Stimulated activated CD4-positive, alpha-beta T cell treated with anti-CD3 and anti-CD28 coated beads, TNF-alpha, amount 100 ng/mL, for 4 hours (primary cell): ENCODE measurements around the gene CHKB.
"Not testable (repeated sequence)": the region's sequence is repeated elsewhere in the genome, so short reads cannot be mapped to it uniquely, and the experiment has no call there.

Experiments used
- DNase-seq, 3 experiments: peaks; one replicate each; pipeline ENCODE4 v3.0.0-alpha.2; 2020; ENCODE audit warnings: low read depth in 3 of 3

The CHKB gene

GRCh38 chr22:50612528-50613221, 30.0 kb upstream of the CHKB start:
- no peak for DNase-seq

DNA sequence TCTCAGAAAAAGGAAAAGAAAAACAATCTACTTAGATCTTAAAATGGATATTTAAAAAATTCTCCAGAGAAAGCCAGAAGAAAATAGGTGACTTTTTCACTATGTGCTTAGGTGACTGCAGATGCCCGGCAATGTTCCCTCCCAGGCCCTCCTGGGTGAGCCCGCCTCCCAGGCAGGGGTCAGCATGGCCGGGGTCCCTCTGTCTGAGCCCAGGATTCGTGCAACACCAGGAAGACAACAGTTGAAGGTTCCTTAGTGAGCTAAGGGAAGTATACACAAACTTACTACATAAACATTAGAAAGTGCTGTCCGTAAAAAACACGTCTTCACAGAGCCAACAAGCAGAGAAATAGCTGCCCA, 29.5 kb upstream of the CHKB start:
- DNase-seq, result no peak

- DNase-seq, result no peak
Observed at GRCh38 chr22:50611341-50612060, 28.9 kb upstream of the CHKB start.

DNA sequence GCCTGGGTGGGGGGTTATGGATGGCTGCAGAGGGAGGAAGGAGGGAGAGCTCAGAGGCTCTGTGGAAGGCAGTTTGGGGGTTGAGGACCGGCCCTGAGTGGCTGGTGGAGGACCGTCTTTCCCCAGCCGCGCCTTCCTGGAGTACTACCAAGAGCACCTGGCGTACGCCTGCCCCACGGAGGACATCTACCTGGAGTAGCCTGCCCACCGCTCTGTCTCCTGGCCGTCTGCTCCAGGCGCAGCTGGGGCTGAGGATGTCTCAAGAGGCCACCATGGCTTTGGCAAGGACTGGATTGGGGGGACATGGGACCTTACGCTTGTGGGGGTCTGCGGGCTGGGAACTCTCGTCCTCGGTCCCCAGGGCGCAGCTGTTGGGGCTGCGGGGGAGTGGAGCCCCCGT, 27.9 kb upstream of the CHKB start:
- no peak for DNase-seq

DNA sequence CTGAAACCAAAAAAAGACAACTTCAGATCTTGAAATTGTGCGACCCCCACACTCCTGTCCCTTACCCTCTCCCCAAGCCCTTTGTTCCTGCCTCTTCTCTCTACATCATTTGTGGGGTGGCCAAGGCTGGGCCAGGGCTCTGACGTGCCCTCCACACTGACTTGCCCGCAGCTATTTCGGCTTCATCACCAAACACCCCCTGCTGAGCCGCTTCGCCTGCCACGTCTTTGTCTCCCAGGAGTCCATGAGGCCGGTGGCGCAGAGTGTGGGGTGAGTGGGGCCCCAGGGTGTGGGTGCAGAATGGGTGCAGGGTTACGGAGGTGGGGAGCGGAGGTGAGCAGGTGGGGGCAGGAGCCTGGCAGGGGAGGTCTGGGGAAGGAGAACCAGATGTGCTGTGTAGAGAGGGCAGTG, 27.4 kb upstream of the CHKB start:
- no peak for DNase-seq

DNA sequence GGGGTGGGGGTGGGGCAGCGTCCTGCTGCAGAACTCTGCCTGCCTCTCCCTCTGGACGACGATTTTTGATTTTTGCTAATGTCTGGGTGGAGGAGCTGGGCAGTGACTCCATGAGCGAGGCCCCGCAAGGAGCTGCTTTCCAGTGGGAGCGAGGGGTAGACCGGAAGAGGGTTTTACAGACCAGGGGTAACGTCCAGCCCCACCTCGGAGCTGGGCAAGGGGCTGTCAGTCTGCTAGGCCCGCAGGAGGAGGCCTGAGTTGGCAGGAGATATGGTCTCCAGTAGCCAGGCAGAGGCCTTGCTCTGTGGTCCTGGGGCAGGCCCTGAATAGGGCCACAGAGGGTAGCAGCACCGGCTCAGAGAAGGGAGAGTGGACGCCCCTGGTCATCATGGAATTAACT, 26.9 kb upstream of the CHKB start:
- no peak for DNase-seq

GRCh38 chr22:50608996-50609395, 26.3 kb upstream of the CHKB start:
- no peak for DNase-seq

- not testable (repeated sequence) for DNase-seq
Observed at GRCh38 chr22:50608058-50608840, 25.6 kb upstream of the CHKB start.

- DNase-seq, result no peak
Observed at GRCh38 chr22:50607659-50608020, 25.0 kb upstream of the CHKB start.

GRCh38 chr22:50606946-50607658, 24.5 kb upstream of the CHKB start:
- no peak for DNase-seq

DNA sequence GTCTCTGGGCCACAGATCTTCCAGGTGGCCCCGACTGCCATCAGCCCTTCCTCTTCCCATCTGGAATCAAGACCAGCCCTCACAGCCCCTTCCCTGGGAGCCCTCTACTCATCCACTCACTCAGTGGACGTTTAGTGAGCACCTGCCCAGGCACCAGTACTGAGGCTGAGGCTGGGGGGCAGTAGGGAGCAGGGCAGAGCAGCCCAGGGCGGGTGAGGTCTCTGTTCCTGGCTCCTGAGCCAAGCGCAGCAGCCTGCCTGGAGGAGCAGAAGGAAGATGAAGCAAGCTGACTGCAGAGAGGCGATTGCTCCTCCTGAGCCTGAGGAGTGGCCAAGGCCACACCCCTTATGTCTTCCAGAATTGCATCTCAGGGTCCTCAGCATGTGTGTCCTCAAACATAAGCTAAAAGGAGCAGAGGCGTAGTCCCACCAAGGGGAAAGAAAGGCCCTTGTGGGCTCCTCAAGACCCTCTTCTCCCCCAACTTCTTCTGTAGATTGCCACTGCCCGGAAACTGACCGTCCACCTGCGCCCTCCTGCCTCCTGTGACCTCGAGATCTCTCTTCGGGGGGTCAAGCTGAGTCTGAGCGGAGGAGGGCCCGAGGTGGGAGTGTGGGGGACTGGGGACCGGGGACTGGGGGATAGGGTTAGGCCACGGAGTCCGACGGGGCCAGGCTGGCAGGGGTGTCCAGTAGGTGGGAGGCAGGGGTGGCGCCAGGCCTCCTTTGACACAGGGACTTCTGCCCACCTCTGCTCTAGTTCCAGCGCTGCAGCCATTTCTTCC, 23.7 kb upstream of the CHKB start:
- no peak for DNase-seq

DNA sequence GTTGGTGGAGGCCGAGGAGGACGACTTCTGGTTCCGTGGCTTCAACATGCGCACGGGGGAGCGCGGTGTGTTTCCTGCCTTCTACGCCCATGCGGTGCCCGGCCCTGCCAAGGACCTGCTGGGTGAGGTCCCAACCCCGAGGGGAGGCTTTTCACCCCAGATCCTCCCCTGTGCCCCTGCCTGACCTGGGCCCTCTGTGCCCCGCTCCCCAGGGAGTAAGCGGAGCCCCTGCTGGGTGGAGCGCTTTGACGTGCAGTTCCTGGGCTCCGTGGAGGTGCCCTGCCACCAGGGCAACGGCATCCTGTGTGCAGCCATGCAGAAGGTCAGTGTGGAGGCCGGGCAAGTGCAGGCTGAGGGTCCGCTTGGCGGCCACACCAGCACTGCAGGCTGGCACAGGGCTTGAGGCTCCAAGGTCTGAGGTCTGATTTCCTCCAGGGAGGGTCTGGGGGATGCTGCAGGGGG, 23.0 kb upstream of the CHKB start:
- no peak for DNase-seq

DNA sequence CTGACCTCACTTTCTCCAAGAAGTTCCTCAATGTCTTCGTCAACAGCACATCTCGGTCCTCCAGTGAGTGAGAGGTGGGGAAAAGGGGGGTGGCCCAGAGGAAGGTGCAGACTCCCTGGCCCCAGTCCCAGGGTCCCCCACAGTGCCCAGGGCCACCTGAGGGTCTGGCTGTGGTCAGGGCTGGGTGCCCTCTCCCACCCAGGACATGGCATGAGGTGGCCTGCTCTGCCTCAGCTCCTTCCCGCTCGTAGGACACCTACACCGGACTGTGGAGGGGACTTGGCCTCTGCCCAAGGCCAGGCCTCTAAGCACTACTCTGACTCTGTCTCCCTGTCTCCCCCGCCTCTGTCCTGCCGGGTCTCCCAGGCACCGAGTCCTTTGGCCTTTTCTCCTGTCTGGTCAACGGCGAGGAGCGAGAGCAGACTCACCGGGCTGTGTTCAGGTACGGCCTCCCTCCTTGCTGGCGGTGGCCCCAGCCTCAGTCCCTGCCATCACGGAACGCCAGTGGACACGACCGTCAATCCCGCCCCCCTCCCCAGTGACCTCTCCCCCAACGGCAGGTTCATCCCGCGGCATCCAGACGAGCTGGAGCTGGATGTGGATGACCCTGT, 22.5 kb upstream of the CHKB start:
- DNase-seq, result no peak

GRCh38 chr22:50604256-50605001, 21.8 kb upstream of the CHKB start:
- DNase-seq, result no peak

GRCh38 chr22:50603511-50604255, 21.0 kb upstream of the CHKB start:
- no peak for DNase-seq

DNA sequence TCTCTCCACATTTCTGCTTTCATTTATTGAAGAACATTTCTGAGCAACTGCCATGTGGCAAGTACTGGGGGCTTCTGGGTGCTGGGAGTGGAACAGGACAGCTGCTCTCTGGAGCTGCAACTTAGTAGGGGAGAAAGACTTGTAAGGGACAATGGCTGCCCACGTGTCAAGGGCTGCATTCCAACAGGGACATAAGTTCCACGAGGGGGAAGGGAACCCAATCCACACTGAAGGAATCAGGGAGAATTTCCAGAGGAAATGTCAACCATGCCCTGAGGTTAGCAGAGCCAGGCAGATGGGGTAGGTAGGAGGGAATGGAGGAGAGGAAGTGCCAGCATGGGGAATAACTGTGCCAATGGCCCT, 19.7 kb upstream of the CHKB start:
- no peak for DNase-seq

DNA sequence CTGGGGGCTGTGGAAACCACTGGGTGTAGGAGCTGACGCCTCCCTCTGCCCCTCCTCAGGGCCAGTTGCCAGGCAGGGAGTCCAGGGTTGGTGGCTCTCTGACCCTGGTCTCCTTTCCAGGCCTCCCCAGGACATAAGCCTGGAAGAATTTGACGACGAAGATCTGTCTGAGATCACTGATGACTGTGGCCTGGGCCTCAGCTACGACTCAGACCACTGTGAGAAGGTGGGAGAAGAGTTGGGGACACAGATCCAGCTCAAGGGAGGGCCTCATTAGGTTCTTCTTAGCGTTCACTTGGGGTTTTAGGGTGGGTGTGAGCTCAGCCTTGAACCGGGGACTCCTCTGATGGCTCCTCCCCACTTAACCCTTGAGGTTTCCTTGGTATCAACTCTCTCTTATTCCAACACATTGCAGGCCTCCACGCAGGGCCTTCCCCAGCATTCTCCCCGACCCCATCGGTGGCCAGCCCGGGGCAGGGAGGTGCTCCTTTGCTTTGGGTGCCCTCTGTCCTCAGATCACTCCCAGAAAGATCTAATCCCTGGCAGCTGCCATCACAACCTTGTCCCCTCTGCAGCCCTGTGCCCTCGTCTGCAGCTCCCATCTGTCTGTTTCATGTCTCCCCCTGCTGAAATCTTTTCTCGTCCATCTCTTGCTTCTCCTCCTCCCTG, 19.2 kb upstream of the CHKB start:
- no peak for DNase-seq

DNA sequence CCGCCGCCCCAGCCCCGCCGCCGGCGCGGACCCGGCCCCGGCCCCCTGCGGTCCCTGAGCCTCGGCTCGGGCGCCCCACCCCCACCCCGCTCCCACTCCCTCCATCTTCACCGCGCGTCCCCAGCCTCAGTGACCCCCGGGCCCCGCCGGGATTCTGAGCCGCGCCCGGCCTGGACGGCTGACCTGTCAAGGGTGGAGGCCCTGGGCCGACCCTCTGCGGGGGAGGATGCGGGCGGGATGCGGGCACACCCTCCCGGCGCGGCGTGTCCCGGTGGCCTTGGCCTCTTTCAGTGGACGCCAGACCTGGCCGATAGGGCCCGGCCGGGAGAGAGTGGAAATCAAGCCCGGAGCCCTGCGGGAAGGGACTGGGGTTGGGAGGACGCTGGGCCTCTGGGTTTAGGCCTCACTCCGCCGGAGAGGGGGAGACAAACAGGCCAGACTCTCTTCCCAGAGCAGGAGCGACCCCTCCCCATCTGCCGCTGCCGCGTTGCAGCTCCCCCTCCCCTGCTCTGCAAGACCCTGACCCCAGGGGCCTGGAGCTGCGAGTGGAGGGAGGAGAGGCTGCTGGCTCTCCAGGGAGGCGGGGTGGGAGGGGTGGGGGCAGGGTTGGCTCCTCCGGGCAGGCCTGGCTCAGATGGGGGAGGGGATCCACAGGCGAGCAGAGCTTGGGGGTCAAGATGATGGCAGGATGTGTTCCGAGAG, 18.5 kb upstream of the CHKB start:
- DNase-seq, result no peak
